HG03025 (cell line): ENCODE measurements around the gene ZP3.
A peak's percentile ranks its signal among the peaks of the same experiment; 100 is the strongest.
"Not testable (repeated sequence)": the region's sequence is repeated elsewhere in the genome, so short reads cannot be mapped to it uniquely, and the experiment has no call there.

Source experiments
- ATAC-seq: cut with Tn5 transposase; IDR thresholded peaks from one replicate; pipeline ENCODE4 v1.9.1; 2021; ENCODE audit warnings: mild to moderate bottlenecking, moderate library complexity; ENCODE audit not compliant: unreplicated experiment, low FRiP score

The ZP3 gene

DNA sequence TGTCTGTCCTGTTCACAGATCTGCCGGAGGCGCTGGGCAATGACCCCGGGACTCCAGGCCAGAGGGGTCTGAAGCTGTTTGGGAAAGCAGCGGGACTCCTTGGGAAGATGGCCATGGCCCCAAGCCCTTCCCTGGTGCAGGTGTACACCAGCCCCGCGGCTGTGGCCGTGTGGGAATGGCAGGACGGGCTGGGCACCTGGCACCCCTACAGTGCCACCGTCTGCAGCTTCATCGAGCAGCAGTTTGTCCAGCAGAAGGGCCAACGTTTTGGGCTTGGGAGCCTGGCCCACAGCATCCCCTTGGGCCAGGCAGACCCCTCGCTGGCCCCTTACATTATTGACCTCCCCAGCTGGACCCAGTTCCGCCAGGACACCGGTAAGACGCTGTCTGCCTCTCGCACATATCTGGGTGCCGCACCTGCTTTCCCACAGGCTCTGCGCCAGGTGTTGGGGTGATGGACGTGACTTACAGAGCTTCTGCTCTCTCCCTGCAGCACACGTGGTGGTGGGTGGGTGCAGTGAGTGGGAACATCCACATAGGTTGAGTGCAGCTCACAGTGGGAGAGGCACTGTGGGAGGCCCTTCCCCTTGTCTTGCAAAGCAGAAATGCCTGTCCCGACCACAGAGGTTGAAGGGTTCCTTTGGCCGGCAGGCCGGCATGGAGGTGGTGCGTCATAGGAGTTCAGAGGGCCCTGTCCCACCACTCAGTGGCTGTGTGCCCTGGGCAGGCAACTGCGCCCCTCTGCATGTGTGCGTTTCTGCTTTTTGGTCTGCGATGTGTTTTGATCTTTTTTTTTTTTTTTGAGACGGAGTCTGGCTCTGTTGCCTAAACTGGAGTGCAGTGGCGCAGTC lies 55.9 kb downstream of the ZP3 start:
- ATAC-seq = not testable (repeated sequence)

DNA sequence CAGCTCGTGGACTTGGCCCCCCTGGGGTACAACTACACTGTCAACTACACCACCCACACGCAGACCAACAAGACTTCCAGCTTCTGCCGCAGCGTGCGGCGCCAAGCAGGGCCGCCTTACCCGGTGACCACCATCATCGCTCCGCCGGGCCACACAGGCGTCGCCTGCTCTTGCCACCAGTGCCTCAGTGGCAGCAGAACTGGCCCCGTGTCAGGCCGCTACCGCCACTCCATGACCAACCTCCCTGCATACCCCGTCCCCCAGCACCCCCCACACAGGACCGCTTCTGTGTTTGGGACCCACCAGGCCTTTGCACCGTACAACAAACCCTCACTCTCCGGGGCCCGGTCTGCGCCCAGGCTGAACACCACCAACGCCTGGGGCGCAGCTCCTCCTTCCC lies 57.9 kb downstream of the ZP3 start:
- not testable (repeated sequence) for ATAC-seq

DNA sequence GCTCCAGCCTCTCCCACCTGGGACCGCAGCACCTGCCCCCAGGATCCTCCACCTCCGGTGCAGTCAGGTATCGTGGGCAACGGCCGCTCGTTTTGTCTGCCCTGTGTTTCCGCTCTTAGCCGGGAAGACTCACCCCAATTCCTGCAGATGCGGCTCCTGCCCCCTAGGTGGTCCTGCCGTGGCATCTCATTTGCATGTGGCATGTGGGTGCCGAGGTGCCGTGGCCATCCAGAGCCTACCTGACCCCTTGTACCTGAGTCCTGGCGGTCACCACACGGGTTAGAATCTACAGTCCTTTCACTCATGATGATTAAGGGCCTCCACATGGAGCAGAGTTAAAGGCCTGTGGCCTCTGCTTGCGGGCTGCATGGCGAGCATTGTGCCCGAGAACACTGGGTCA lies 58.3 kb downstream of the ZP3 start:
- ATAC-seq = not testable (repeated sequence)

DNA sequence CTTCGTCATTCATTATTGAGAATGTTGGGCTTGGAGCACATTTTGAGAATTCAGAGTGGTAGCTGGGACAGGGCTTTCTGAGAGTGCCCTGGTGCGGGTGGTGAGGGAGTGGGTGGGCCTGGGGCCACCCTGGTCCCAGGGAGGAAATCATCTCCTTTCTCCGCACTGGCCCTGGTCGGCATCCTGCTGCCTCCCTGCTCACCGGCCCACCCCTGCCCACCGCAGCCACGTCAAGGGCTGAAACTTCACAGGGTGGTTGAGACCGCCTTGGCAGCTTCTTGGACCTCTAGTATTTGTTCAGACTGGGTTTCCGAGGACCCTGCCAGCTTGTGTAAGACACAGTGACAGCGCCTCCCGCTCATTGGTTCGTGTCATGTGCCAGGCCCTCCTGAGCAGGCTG lies 59.7 kb downstream of the ZP3 start:
- not testable (repeated sequence) for ATAC-seq

DNA sequence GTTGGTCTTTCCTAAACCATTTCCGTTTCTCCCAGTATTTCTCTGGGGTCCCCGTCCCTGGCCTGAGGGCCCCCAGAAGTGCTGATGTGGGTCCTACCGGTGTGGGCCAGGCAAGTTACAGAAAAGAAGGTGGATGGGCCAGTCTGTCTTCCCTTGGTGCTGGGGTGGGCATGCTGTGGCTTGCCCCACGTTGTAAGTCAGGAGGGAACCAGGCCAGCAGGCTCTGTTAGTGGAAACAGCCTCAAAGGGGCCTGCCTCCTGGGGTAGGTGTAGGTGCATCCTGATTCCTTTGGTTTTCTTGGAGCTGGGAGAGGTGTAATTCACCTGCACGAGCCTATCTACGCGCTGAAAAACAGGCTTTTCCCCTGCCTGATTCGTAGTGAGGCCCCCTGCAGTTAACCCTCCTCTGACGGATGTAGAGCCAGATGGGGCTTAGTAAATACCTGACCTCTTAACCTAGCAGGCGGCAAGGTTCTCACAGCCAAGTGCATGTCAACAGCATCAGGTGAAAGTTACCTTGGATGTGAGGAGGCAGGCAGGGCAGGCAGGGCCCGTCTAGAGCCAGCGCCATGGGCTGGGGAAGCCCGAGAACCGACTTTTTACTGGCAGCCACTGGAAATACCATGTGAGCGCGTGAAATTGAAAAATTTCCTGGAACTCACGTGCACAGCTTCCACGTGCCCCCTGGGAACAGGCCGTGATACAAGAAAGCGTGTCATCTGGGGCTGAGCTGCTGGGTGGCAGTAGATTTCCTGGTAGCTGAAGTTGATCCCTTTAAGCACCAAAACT lies 61.3 kb downstream of the ZP3 start:
- peak; percentile 5 for ATAC-seq

DNA sequence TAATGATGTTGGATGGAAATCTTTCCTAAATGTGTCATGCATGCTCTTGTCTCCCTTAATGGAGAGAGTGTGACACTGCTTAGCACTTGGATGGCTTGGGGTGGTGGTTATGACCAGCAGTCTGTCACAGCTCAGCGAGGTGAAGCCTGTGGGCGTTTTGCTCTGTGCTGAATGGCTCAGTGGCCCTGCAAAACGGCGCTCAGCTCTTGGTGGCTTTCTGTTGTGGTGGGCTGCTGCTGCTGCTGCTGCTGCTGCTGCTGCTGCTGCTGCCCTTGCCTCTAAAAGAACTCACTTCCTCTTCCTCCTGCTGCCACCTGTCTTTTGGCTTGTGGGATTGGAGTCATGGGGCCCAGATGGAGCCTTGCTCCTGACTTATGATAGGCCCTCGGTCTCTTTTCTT lies 61.9 kb downstream of the ZP3 start:
- ATAC-seq = peak; percentile 98

DNA sequence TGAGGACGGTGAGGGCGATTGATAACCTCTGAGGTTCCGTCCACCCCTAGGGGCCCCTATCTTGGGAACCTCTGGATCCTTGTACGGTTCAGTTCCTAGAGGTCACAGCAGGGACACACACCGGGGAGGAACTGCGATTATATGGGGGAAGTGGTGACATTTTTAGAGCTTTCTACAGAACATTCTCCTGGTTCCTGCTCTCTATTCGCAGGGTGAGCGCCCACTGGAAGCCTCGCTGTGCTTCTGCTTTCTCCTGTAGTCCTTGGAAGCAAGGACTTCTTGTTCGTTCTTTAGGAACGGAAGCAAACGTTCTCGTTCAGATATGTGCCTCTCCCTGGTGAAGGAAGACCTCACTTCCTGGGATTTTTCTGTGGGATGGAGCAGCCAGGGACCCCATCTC lies 63.2 kb downstream of the ZP3 start:
- ATAC-seq = not testable (repeated sequence)
